Keratinocyte (primary cell): Measurements from ENCODE around the gene LTC4S.

Source experiments
- CTCF ChIP-seq, 3 experiments: IDR thresholded peaks in 1 of 3; conservative IDR thresholded peaks in 1 of 3; optimal IDR thresholded peaks in 1 of 3; 2 replicates in 2 of 3; 3 replicates in 1 of 3; pipeline versions ENCODE3 to v1.5.1; 2011; ENCODE audit warnings: low read length in 3 of 3, mild to moderate bottlenecking in 3 of 3, moderate library complexity in 2 of 3, control low read depth in 1 of 3, inconsistent platforms in 1 of 3; ENCODE audit not compliant: insufficient read depth in 2 of 3; ENCODE audit errors: extremely low read depth in 1 of 3
- EZH2 ChIP-seq: IDR thresholded peaks from one replicate; pipeline ENCODE4 v1.6.1; 2012; ENCODE audit warnings: inconsistent platforms, mild to moderate bottlenecking, low read length, moderate library complexity

- TF ChIP-seq EZH2 (no peak), CTCF (optimal IDR thresholded peaks at IDR 0.05 in 1 of 3, IDR thresholded peaks at IDR 0.05 in 1 of 3, conservative IDR thresholded peaks at IDR 0.05 in 1 of 3; ENCODE audit: extremely low read depth in 1 of 3, insufficient read depth in 2 of 3, low read length in 3 of 3) (no peak)
Measured at GRCh38 chr5:179772351-179772750, 21.4 kb upstream of the LTC4S start.
